Stimulated activated CD4-positive, alpha-beta T cell treated with anti-CD3 and anti-CD28 coated beads, TNF-alpha, amount 100 ng/mL, for 24 hours (primary cell): Measurements from ENCODE around the gene PGK2.
"Not testable (repeated sequence)": the region's sequence is repeated elsewhere in the genome, so short reads cannot be mapped to it uniquely, and the experiment has no call there.

Source experiments
- DNase-seq, 3 experiments: peaks; one replicate each; pipeline ENCODE4 v3.0.0-alpha.2; 2020; ENCODE audit warnings: low read depth in 3 of 3

PGK2 gene

DNA sequence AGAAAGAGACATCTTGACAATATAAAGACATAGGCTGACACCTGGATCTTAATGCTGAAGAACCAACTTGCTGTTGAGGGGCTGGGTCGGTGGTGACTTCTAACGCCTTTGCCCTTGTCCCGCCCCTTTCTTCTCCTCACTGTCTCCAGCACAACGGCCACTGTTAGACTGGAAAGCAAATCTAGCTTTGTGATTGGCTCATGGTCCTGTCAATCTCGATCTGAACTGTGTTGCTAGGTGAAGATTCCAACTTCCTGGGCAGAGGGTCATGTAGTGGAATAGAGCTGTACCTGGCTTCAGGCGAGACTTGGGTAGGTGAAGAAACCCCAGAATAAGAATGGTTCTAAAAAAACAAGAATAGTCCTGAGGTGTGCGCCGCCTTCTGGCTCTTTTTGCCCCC lies at the start of gene PGK2:
TSS of gene PGK2 (minus strand) at position 110 of the 400 bp plus-strand sequence. CDS start at position 12, 98 bp downstream.
- DNase-seq = no peak

DNA sequence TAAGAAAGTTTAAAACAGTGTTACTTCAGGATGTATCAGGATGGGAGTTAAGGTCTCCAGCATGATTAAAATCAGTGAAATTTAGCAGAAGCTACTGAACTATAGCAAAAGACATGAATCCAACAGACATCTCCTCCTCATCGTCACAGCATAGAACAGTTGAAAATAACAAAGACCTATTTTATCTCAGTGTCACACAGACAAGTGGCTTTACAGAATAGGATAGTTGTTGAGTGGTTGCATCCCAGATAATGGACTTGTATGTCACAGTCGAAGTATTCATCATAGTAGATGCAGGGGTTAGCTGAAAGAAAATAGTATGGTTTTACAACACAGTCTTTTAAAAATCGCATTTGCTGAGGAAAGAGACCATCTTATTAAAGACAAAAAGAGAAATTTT lies 48.1 kb upstream of the PGK2 start:
- no peak for DNase-seq

DNA sequence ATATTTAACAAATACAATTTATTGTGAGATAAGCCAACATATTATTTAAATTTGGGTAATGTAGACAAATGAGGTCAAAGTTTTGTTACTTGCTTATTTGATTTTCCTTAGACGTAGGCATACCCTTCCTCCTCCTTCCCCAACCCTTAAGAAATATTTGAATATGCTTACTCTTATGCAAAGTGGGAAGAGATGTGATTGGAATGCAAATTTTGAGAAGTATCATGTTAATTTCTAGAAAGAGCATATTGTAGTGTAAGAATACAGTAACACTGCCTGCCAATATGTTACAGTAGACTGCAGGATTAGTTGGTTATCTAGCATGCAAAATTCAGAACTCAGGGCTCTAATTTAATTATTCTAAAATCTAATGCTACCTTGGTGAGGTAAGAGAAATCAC lies 46.3 kb upstream of the PGK2 start:
- no peak for DNase-seq

DNA sequence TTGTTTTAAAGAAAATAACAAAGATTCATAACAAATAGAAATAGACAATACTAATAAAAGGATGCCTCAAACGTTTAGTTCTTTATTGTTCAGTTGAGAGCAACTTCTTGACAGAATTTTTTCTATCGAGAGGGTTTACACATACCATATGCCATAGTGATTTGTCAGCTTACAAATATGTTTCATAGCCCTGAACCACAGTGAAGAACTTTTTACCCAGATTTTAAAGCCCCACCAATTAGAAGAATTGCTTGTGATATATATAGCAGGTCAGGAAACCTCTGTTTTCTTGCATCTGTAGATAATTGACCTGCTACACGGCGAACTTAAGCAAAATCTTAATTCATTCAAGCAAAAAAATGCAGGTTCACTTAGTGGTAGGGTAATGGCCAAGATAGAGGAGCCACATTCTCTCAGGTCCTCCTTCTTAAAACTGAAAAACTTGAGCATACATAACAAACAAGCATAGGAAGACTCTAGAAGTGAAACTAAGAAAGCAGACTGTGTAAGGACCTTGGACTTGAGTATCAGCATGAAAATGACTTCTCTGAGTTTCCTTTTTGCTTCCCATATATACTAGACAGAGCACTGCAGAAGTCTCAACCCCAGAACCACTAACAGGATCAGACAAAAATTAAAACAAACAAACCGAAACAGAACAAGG lies 39.8 kb upstream of the PGK2 start:
- no peak for DNase-seq

DNA sequence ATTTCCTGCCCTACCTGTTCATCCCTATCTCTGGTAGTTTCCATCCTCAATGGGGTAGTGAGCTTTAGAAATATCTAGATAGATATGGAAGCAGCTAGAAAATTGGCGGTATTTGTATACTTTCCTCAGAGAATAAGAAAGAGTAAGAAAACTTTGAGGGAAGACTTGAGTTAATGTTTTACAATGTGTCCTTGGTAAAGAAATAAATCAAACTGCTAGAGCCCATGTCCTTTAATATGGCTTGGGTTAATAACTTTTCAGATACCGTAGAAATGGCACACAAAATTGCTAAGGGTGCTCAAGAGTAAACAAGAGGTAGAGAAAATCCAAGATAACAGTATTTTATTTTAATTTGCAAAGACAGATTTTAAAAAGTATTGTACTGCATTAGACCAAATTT lies 28.1 kb upstream of the PGK2 start:
- DNase-seq = no peak

DNA sequence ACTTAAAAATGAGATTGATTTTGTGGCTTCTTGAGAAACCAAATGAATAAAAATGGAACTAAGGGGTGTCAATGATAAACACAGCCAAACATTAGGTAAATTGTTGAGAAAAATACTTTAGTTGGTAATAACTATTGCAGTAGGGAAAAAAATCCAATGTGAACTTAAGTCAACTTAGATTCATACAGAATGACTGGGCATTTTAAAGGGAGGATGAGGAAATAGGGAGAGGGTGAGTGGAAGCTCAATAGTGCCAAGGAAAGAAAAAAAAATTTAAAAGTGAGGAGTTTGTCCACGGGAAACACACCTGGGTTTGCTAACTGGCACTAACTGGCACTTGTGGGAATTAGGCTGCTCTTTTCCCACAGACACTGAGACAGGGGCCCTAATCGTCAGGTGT lies 26.2 kb upstream of the PGK2 start:
- DNase-seq = no peak

DNA sequence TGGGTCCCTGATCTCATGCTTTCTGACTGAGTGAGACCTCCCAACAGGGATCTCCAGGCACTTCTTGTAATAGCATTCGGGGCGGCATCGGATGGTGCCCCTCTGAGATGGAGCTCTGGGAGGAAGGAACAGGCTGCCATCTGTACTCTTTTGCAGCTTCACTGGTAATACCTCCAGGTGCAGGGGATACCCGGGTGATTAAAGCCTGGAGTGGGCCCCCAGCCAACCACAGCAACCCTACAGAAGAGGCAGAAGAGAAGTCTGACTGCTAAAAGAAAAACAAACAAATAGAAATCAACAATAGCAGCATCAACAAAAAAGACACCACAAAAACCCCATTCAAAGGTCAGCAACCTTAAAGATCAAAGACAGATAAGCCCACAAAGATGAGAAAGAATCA lies 19.1 kb upstream of the PGK2 start:
- no peak for DNase-seq

DNA sequence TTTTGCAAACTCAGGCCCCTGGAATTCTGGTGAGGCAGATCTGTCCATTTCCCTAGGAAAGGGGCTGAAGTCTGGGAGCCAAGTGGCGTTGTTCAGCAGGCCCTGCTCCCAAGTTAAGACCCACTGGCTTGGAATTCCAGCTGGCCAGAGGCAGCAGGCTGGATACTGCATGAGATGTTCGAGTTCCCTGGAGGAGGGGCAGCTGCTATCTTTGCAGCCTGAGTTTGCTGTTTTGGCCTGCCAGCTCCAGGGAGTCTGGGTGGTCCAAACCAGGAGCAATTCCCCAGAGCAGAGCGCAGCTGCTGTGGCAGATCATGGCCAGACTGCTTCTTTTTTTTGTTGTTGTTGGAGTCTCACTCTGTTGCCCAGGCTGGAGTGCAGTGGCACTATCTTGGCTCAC lies 18.2 kb upstream of the PGK2 start:
- no peak for DNase-seq

DNA sequence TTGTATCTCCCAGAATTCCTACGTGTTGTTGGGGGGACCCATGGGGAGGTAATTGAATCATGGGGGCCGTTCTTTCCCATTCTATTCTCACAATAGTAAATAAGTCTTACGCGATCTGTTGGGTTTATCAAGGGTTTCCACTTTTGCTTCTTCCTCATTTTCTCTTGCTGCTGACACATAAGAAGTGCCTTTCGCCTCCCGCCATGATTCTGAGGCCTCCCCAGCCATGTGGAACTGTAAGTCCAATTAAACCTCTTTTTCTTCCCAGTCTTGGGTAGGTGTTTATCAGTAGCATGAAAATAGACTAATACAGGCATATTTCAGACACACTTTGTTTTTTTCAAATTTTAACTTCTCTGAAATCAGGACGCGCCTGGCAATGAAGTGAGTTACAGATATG lies 14.4 kb upstream of the PGK2 start:
- no peak for DNase-seq

DNA sequence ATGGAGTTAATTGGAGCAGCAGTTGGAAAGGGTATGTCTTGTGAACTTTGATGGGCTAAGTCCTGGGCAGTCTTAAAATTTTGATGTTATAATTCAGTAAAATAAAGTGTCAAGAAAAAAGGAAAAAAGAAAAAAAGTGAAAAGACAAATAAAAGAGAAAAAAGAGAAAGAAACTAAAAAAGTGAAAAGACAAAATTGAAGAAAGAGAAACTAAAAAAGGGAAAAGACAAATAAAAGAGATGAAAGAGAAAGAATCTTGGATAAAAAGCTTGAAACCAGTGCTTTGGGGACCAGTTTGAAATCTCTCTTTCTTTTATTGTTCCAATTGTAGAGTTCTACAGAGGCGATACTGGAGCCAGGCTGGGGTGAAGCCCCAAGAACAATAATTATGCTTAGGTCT lies 12.0 kb upstream of the PGK2 start:
- DNase-seq = no peak

DNA sequence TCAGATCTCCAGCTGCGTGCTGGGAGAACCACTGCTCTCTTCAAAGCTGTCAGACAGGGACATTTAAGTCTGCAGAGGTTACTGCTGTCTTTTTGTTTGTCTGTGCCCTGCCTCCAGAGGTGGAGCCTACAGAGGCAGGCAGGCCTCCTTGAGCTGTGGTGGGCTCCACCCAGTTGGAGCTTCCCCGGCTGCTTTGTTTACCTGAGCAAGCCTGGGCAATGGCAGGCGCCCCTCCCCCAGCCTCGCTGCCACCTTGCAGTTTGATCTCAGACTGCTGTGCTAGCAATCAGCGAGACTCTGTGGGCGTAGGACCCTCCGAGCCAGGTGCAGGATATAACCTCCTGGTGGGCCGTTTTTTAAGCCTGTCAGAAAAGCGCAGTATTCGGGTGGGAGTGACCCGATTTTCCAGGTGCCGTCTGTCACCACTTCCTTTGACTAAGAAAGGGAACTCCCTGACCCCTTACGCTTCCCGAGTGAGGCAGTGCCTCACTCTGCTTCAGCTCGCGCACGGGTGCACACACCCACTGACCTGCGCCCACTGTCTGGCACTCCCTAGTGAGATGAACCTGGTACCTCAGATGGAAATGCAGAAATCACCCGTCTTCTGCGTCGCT lies 9.9 kb upstream of the PGK2 start:
- not testable (repeated sequence) for DNase-seq

DNA sequence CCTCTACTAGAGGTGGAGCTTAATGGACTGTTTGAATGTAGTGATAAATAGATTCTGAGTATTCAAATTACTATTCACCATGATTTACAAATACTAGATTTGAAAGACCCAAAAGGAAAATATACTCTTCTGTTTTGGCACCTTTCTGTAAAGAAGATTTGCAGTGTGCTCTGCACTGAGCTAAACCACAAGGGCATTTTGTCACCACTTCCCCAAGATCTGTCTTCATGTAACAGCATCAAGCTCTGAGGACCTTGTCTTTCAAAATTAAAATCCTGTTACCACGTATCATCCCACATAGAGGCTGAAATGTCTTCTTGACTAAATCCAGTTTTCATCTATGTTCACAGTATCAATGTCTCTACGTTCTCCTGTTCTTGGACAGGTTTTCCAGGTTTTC lies 3.3 kb upstream of the PGK2 start:
- no peak for DNase-seq

DNA sequence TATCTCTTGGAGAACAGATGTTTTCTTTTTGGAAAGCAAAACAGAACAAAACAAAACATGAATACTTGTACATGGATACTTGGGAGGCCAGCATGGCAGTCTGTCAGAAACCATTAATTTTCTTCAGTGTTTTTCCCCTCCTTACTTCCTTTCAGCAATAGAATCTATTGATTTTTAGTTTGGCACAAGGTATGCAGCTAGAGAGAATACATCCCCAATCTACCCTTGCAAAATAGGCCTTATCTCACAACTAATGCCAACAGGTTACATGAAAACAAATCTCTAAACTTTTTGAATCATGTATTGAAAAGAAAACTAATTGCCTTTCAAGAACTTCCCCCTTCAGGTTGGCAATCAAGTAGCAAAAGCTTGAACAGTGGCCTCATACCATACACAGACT lies 2.8 kb downstream of the PGK2 start:
- DNase-seq = no peak

DNA sequence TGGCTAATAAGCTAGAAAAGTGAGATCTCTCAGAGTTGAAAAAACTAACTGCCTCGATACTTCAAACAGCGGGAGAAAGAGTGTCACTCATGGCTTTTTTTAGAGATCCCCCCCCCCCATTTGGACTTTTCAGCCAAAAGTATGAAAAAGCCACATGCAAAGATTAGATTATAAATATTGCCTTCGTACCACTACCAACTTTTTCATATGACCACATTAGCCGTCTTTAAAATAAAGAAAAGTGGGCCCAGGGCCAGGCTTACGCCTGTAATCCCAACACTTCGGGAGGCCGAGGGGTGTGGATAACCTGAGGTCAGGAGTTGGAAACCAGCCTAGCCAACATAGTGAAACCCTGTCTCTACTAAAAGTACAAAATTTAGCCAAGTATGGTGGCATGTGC lies 4.4 kb downstream of the PGK2 start:
- no peak for DNase-seq

DNA sequence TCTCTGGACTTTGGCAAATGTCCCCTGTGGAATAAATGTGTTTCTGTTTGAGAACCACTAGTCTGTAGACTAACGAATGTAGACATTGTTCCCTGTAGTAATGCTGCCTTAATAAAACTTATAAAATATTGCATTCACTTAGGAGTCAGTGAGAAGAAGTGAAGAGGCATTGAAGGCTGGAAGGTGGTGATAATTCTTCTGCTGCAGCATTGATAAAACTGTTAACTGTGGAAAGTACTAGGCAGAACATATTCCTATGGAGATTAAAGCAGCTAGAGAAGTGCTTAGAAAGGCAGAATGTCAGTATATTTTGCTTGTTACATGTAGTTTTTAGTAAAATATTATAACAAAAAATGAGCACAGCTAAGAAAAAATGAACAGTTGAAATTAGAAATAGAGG lies 4.8 kb downstream of the PGK2 start:
- DNase-seq = no peak

DNA sequence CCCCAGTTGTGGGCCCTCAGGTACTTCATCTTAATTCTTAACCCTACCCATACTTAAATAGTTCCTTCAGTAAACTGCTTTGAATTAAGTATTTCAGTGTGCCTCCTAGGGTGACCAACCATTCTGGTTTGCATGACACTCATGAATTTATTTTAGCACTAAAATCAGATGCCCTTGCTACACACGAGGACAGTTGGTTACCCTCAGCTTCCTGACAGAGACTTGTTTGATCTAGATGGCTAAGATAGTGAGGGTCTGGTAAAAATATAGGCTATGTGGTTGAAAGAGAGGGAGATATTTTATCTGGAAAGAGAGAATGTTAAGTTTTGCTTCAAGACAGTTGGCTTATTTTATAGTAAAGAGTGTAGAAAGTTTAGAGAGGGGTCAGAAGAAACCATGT lies 10.6 kb downstream of the PGK2 start:
- DNase-seq = no peak

DNA sequence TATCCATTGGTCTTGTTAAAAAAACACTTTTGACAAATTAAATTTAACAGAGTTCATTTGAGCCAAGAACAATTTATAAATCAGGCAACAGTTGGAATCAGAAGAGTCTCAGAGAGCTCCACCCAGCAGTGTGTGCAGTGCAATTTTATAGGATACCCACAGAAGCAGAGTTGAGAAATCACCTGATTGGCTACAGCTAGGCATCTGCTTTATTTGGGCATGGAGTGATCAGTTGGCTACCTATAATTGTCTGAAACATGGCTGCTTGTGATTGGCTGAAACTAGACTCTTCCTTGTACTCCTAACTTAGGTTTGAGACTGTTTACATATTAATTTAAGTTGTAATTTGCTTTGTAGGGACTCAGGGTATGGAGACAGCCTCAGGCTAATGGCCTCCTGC lies 12.0 kb downstream of the PGK2 start:
- no peak for DNase-seq

DNA sequence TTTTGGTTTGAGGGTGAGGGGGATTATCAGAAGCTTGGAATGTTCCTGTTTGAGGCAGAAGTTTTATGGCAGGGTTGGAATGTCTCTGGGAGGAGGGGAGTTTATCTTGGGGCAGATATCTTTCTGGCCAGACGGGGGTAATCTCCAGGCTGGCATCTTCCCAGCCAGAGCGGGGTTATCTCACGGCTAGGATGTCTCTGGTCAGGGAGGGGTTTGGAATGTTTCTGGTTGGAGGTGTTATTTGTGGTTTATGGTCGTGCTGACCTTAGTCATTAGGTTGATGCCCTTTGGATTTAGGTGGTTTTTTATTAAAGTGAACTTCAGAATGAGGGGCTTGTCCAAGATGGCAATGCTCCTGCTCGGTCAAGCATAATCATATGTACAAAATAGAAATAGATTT lies 14.8 kb downstream of the PGK2 start:
- DNase-seq = no peak

DNA sequence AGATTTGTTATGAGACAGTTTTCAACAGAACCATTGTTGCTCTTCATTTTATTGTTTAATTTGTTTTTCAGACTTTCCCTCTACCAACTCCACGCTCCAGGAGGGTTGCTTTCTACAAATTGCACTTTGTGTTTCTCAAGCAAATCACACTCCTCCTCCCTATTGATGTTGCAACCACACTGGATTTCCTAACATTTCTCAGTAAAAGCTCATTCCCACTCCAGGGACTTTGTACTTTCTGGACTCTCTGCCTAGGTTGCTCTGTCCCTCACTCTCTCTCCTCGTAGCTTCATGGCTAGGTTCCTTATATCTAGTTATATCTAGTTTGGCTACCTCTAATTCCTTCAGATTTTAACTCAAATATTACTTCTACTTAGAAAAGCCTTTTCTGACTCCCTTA lies 20.3 kb downstream of the PGK2 start:
- DNase-seq = no peak

DNA sequence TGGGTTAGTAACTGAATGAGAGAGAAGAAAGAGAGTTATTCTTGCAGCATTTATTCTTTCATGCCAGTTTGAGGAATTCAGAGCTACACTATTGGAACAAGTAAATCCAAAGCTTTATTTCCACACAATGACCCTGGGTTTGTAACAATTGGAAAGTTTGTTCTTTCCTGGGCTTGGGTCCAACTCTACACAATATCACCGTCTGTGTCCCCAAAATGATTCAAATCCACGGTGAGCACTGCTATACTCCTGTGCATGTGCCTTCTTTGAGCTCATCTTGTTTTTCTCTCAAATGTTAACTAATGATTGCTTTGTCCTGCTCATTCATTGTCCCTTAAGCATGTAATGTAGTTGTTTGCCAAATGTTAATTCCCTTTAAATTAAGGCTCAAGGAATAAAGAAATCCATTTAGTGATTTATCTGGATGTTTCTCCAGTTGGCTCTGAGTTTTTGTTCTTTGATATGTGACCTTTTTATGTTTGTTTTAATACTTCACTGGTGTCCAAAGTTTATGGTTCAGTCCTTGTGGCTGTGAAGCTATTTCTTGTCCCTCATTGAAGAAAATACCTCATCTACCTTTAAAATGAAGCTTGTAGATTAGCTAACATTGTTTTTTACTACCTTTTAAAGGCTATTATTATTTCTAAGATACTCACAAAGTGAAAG lies 22.4 kb downstream of the PGK2 start:
- no peak for DNase-seq

DNA sequence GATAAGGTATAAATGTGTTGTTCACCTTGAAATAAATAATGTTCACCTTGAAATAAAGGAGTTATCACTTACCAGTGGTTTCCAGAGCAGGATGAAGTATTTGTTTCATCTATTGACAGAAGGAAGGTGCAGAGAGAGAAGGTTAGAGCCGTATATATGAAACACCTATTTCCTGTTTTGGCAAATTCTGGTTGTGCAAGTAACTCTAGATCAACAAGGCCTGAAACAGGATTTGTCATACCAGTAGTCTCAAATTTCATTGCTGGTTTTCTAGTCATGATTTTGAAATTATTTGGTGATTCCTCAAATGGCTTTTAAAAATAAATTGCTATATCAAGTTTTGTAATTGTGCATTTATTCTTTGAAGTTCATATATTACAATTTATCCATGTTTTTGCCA lies 42.8 kb downstream of the PGK2 start, which contains the start of gene CRISP3:
TSS of gene CRISP3 (minus strand) at position 130 of the 400 bp plus-strand sequence. CDS start at position 109, 21 bp downstream.
- no peak for DNase-seq

DNA sequence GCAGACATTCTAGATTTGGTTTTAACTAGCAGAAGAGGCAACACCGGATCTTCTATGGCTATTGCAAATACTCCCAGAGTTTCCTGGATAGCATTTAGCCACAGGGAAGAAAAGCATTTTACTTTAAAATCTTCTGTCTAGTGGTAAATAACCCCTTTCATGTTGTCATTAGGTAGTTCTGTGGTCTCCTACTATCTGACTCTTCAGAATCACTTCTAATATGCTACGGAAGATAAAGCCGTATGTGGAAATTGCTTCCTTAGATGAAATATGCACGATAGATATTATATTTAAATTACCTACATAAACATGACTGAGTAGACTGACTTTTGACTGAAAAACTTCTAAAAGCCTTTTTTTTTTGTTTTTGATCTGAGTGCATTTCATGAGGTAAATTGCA lies 43.7 kb downstream of the PGK2 start:
- DNase-seq = no peak

DNA sequence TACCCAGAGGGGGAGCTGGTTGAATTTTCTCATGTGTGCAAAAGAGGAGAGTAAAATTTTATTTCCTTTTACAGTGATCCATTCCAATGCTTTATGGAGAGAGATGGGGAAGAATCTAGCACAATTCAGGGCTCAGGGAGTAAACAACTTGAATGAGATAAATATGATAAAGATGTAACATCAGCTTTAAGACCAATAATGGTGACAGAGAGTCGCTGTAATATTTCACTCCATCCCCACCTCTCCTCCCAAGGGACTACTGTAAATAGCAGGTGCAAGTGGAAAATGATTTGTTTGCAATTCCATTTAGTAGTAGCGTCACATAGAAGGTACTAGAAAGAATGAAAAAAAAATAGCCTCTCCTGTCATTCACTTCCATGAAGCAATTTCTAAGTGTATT lies 47.7 kb downstream of the PGK2 start:
- no peak for DNase-seq
